ENCODE measurements around the gene APOC1. TPM values are rescaled to one million over a fixed set of nuclear protein-coding genes. Genes with fewer than 3 reads are reported as not detected.

The APOC1 gene
- total RNA-seq, 1 experiment from 2014 or later: 1.8 TPM

DNA sequence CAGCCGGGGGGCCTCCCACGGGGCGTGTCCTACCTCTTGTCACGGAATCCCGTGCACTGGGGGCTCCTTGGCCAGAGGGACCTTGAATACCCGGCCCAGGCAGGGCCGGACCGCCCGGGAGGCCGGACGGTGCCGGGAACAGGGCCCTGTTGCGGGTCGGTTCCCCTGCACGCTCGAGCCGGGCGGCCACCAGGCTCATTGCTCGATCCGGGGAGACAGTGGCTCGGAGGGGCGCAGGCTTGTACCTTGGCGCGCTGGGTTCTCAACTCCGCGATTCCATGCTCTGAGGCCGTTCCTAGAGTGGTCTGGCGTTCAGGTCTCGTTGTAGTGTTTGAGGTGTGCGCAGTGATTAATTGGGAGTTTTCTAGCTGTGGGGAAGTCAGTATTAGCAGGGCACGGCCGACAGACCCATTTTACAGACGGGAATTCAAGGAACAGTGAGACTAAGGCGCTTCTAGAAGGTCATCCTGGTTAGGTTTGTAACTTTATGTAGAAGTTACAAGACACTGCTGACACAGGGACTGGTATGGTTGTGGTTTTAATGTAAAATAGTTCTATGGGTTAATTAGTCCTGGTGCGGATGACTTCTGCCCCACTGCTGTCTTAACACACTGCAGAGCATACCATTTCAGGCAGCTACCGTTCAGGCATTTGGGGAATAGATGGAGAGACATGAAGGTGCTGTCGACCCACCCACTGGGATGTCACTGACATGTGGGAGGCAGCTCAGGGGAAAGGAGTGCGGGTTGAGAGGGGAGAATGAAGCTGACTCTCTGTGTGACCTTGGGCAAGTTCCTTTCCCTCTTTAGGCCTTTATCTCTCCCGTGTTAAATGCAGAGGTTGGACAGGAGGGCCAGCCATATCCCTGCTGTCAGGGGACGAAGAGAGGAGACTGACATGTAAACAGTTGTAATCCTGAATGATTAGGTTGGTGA, 41.4 kb downstream of the APOC1 start:
- no peak for DNase-seq (ENCODE audit: low read depth)

DNA sequence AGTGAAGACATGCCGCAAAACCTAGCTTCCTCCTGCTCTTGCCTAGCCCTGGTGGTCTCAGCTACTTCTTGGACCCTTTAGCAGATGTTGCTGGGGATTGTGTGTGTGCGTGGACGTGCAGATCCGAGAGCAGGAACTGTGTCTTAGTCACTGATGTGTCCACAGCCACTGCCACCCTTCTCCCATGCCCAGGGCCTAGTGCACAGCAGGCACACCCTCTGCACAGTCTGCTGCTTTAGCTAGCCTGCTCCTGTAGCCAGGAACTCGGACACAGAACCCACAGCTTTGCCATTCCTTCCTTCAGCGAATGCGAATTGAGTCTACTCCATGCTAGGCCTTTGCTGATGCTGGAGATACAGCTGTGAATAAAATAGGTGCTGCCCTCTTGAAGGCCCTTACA, 43.1 kb downstream of the APOC1 start:
- no peak for DNase-seq (ENCODE audit: low read depth)

DNA sequence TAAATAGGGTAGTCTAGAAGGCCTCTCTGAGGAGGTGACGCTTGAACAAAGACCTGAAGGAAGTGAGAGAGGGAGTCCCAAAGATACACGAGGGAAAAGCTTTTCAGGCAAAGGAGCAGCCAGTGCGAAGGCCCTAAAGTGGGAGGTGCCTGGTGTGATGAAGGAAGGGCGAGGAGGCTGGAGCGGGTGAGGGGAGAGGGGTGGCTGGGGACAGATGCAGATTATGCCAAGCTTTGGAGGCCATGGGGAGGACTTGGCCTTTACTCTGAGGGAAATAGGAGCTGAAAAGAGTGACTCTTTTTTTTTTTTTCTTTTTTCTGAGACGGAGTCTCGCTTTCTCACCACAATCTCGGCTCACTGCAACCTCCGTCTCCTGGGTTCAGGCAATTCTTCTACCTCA, 43.7 kb downstream of the APOC1 start:
- no peak for DNase-seq (ENCODE audit: low read depth)

DNA sequence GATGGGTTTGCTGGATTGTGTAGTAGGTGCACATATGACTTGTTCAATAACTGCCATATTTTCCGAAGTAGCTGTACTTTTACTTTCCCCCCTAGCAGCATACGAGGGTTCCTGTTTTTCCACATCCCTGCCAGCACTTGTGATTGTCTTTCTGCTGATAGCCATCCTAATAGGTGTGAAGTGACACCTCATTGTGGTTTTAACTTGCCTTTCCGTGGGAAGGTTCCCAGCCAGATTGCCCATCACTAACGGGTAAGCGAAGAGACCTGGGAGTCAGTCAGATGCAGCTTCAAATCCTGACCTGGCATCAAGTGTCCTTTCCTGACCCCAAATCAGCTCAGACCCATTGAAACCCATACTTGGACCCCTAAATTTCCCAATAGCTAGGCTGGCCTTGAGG, 45.3 kb downstream of the APOC1 start:
- DNase-seq (ENCODE audit: low read depth): no peak

DNA sequence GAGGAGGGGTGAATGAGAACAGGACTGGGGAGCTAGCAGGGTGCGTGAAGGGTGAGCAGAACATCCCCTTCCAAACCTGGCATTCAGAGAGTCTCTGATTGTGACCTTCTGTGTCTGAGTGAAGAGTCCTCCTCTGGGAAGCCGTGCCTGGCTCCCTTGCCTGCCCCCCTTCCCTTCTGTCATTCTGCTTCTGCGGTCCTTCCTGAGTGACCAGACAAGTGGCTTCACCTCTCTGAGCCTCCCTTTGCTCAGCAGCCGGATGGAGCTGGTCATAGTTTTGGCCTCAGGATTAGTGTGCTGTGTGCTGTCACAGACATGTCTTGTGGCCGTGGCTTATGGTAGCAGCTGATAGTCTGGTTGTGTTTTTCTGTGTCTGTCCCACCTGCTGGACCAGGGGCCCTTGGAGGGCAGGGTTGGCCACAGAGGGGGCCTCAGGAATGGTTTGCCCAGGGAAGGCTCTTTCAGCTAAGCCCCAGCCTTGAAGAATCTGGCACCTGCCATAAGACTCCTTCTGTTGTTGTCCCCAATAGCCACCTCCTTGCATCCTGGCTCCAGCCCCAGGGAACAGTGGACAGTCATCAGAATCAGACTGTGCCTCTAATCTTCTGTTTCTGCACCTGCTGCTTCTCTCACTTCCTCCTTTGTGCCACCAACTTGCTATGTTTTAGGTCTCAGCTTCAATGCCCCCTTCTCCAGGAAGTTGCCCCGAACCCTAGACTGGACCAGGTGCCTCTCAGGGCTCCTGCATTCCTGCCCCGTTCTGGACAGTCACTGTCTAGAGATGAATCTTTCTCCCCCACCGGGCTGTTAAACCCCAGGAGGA, 46.7 kb downstream of the APOC1 start:
- no peak for DNase-seq (ENCODE audit: low read depth)

DNA sequence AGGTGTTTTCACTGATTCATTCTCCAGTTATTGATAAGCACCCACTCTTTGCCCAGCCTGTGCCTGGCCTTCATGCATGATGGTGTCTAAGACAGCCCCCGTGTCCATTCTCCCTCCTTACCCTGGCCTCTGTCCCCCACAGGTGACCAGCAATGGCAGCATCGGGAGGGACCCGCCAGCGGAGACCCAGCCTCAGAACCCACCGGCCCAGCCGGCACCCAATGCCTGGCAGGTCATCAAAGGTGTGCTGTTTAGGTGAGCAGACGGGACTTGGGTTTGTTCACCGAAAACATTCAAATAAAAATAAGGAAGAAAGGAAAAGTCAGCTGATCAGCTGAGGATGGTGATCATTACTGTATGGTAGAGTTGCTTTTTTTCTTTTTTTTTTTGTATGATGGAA, 47.4 kb downstream of the APOC1 start:
- DNase-seq (ENCODE audit: low read depth): no peak

DNA sequence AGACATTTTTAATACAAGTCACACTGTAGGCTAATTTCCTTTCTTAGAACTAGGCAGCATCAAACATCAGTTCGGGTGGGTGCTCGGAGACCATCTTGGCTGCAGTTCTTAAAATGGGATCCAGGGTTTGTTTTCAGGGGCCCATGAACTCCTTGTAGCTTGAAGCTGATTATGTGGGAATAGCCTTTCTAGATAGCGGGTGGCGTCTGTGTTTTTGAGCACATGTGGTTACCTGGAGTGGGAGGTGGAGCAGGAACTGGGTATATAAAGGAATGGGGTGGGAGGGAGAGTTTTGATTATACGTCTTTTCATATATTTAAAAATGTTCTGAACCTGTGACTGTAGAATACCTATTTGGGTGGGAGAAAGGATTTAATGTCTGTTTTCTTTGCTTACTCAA, 53.7 kb downstream of the APOC1 start:
- DNase-seq (ENCODE audit: low read depth): no peak

DNA sequence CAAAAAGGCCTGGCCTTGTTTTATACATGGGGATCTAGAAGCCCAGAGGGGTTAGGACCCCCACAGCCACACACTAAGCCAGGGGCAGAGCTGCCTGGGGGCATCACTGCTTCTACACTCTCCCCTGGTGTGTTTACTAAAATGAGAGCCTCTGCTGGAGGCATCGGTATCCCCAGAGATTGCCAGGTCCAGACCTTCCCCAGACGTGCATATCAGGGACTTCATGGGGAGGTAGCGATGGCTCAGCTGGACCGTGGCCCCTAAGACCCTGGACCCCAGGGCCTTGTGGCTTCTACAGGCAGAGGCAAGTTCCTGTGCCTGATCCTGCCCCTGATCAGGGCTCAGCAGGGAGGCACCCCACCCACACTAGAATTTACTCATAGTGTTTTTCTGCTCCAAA, 54.3 kb downstream of the APOC1 start:
- no peak for DNase-seq (ENCODE audit: low read depth)

Other genes starting within 250 kb of the APOC1 start
- 0.12 and 0.20 TPM in 2 replicates for gene CEACAM19, start 243.1 kb upstream of the APOC1 start, total RNA-seq (2014; rRNA removed; shearing (Covaris generic))
- gene CEACAM16, start 215.5 kb upstream of the APOC1 start, total RNA-seq (2014; rRNA removed; shearing (Covaris generic)): 0.20 TPM in 1 of 2 replicates, not detected in the other
- gene BCL3, start 165.9 kb upstream of the APOC1 start, total RNA-seq (2014; rRNA removed; shearing (Covaris generic)): 21.8 and 22.6 TPM in 2 replicates
- gene CBLC, start 136.7 kb upstream of the APOC1 start, total RNA-seq (2014; rRNA removed; shearing (Covaris generic)): not detected in 2 replicates
- 4.6 and 5.7 TPM in 2 replicates for gene BCAM, start 105.5 kb upstream of the APOC1 start, total RNA-seq (2014; rRNA removed; shearing (Covaris generic))
- gene NECTIN2, start 68.3 kb upstream of the APOC1 start, total RNA-seq (2014; rRNA removed; shearing (Covaris generic)): 49.3 and 51.0 TPM in 2 replicates
- gene TOMM40, start 23.4 kb upstream of the APOC1 start, total RNA-seq (2014; rRNA removed; shearing (Covaris generic)): 75.2 and 141 TPM in 2 replicates
- 6.1 and 8.5 TPM in 2 replicates for gene APOE, start 8.8 kb upstream of the APOC1 start, total RNA-seq (2014; rRNA removed; shearing (Covaris generic))
- not detected in 2 replicates for gene APOC4, start 27.6 kb downstream of the APOC1 start, total RNA-seq (2014; rRNA removed; shearing (Covaris generic))
- gene APOC2, start 31.4 kb downstream of the APOC1 start, total RNA-seq (2014; rRNA removed; shearing (Covaris generic)): not detected in 2 replicates
- gene CLPTM1, start 40.8 kb downstream of the APOC1 start, total RNA-seq (2014; rRNA removed; shearing (Covaris generic)): 35.0 and 52.5 TPM in 2 replicates
- gene RELB, start 86.9 kb downstream of the APOC1 start, total RNA-seq (2014; rRNA removed; shearing (Covaris generic)): 7.2 and 9.9 TPM in 2 replicates
- gene CLASRP, start 124.4 kb downstream of the APOC1 start, total RNA-seq (2014; rRNA removed; shearing (Covaris generic)): 11.5 and 12.1 TPM in 2 replicates
- 0.48 and 0.59 TPM in 2 replicates for gene ZNF296, start 161.9 kb downstream of the APOC1 start, total RNA-seq (2014; rRNA removed; shearing (Covaris generic))
- 55.1 and 62.7 TPM in 2 replicates for gene GEMIN7, start 164.7 kb downstream of the APOC1 start, total RNA-seq (2014; rRNA removed; shearing (Covaris generic))
- 17.2 and 30.5 TPM in 2 replicates for gene PPP1R37, start 178.6 kb downstream of the APOC1 start, total RNA-seq (2014; rRNA removed; shearing (Covaris generic))
- gene NKPD1, start 246.4 kb downstream of the APOC1 start, total RNA-seq (2014; rRNA removed; shearing (Covaris generic)): 0.12 and 0.20 TPM in 2 replicates